ENCODE measurements around the gene BIRC2.

DNA sequence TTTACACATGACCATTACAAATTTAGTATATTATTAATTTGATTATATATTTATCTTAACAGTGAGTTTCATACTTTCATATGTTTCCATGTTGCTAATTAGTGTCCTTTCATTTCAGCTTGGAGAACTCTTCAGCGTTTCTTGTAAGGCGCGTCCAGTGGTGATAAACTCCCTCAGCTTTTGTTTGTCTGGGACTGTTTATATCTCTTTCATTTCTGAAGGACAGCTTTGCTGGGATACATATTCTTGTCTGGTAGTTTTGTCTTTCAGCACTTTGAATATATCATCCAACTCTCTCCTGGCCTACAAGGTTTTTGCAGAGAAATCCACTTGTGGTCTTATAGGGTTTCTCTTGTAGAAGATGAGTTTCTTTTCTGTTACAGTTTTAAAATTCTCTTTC lies 12.4 kb downstream of the BIRC2 start:
- TF ChIP-seq, protein P1, sequence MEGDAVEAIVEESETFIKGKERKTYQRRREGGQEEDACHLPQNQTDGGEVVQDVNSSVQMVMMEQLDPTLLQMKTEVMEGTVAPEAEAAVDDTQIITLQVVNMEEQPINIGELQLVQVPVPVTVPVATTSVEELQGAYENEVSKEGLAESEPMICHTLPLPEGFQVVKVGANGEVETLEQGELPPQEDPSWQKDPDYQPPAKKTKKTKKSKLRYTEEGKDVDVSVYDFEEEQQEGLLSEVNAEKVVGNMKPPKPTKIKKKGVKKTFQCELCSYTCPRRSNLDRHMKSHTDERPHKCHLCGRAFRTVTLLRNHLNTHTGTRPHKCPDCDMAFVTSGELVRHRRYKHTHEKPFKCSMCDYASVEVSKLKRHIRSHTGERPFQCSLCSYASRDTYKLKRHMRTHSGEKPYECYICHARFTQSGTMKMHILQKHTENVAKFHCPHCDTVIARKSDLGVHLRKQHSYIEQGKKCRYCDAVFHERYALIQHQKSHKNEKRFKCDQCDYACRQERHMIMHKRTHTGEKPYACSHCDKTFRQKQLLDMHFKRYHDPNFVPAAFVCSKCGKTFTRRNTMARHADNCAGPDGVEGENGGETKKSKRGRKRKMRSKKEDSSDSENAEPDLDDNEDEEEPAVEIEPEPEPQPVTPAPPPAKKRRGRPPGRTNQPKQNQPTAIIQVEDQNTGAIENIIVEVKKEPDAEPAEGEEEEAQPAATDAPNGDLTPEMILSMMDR (IDR thresholded peaks at IDR 0.05; ENCODE audit: low read depth, low read length): no peak
- TF ChIP-seq POLR2A (IDR thresholded peaks at IDR 0.05; ENCODE audit: extremely low read depth, insufficient read length): no peak

Measured in NB4 (cell line).